HAP-1 (cell line): Measurements from ENCODE around the gene SIN3A.

Experiments
- DNase-seq, 2 experiments: peaks; one replicate each; pipeline ENCODE4 v3.0.0-alpha.2; 2016 to 2020; ENCODE audit warnings: low spot score in 2 of 2
- H3K27me3 ChIP-seq: fragments of 250-450 bp; sonication (Bioruptor Pico); 2 replicates; pipeline ENCODE4 v1.5.1; 2020; ENCODE audit warnings: low read depth, mild to moderate bottlenecking, moderate library complexity
- H3K36me3 ChIP-seq: fragments of 250-450 bp; sonication (Bioruptor Pico); replicated peaks from 2 replicates; pipeline ENCODE4 v1.5.1; 2020; ENCODE audit warnings: mild to moderate bottlenecking
- H3K4me1 ChIP-seq: fragments of 250-450 bp; sonication (Bioruptor Pico); 2 replicates; pipeline ENCODE4 v1.5.1; 2020; ENCODE audit warnings: mild to moderate bottlenecking
- H3K4me3 ChIP-seq: fragments of 250-450 bp; sonication (Bioruptor Pico); 2 replicates; pipeline ENCODE4 v1.5.1; 2020; ENCODE audit warnings: mild to moderate bottlenecking, moderate library complexity
- H3K9me3 ChIP-seq: fragments of 250-450 bp; sonication (Bioruptor Pico); 2 replicates; pipeline ENCODE4 v1.5.1; 2020; ENCODE audit warnings: mild to moderate bottlenecking, moderate library complexity
- in situ Hi-C: fragments of 300-500 bp; cut with MboI; formaldehyde crosslinking; loops from 3 replicates; pipeline ENCODE4 v1.14.3; 2020; ENCODE audit warnings: low sequenced_read_pairs, inconsistent platforms, mixed read lengths

The SIN3A gene

GRCh38 chr15:75361989-75362641, 89.4 kb downstream of the SIN3A start:
- Histone ChIP-seq H3K4me3 (no peak overlapping the region), H3K36me3 (peaks cover 92% of the 10 kb centered on the region), H3K27me3 (no peaks in the 10 kb centered on the region), H3K9me3 (no peaks in the 10 kb centered on the region), H3K4me1 (no peaks in the 10 kb centered on the region; the same call in 1 of the 2 replicates)
- peak in 1 of 2 experiments; percentile 25 for DNase-seq
- in situ Hi-C loops: no loop called here

- in situ Hi-C loops: no loop called here
- no peak for DNase-seq
- H3K36me3 ChIP-seq: peaks cover 91% of the 10 kb centered on the region
Observed at GRCh38 chr15:75361361-75361988, 90.0 kb downstream of the SIN3A start.

GRCh38 chr15:75360856-75361255, 90.6 kb downstream of the SIN3A start:
- H3K27me3 ChIP-seq: no peaks in the 10 kb centered on the region
- H3K9me3 ChIP-seq: no peaks in the 10 kb centered on the region
- H3K4me3 ChIP-seq: no peak overlapping the region
- in situ Hi-C loops: no loop called here
- H3K36me3 ChIP-seq: peaks cover 91% of the 10 kb centered on the region
- H3K4me1 ChIP-seq: no peaks in the 10 kb centered on the region
- no peak for DNase-seq

More at GRCh38 chr15:75361361-75361988, 90.0 kb downstream of the SIN3A start:
- H3K9me3 ChIP-seq: no peaks in the 10 kb centered on the region
- no peaks in the 10 kb centered on the region for H3K27me3 ChIP-seq
- H3K4me3 ChIP-seq: no peak overlapping the region
- no peaks in the 10 kb centered on the region for H3K4me1 ChIP-seq

- DNase-seq: no peak
- no peaks in the 10 kb centered on the region for H3K4me1 ChIP-seq
- no peaks in the 10 kb centered on the region for H3K9me3 ChIP-seq
- peaks cover 88% of the 10 kb centered on the region for H3K36me3 ChIP-seq
- no peaks in the 10 kb centered on the region for H3K27me3 ChIP-seq
- in situ Hi-C loops: no loop called here
- H3K4me3 ChIP-seq: no peak overlapping the region
Observed at GRCh38 chr15:75360391-75360790, 91.1 kb downstream of the SIN3A start.

- H3K9me3 ChIP-seq: no peaks in the 10 kb centered on the region
- peaks cover 88% of the 10 kb centered on the region for H3K36me3 ChIP-seq
- no peak for DNase-seq
- no peak overlapping the region for H3K4me3 ChIP-seq
- in situ Hi-C loops: no loop called here
- no peaks in the 10 kb centered on the region for H3K4me1 ChIP-seq
- H3K27me3 ChIP-seq: no peaks in the 10 kb centered on the region
Observed at GRCh38 chr15:75359537-75360250, 91.8 kb downstream of the SIN3A start.

GRCh38 chr15:75358771-75359536, 92.5 kb downstream of the SIN3A start:
- Histone ChIP-seq H3K9me3 (no peaks in the 10 kb centered on the region), H3K27me3 (no peaks in the 10 kb centered on the region), H3K4me3 (no peak overlapping the region), H3K4me1 (no peaks in the 10 kb centered on the region), H3K36me3 (peaks cover 86% of the 10 kb centered on the region)
- DNase-seq: no peak
- in situ Hi-C loops: no loop called here

GRCh38 chr15:75357976-75358673, 93.4 kb downstream of the SIN3A start:
- Histone ChIP-seq H3K9me3 (no peaks in the 10 kb centered on the region), H3K4me1 (no peaks in the 10 kb centered on the region), H3K4me3 (no peak overlapping the region), H3K27me3 (no peaks in the 10 kb centered on the region), H3K36me3 (peaks cover 86% of the 10 kb centered on the region)
- no peak for DNase-seq
- in situ Hi-C loops: no loop called here

- in situ Hi-C loops: no loop called here
- Histone ChIP-seq H3K27me3 (no peaks in the 10 kb centered on the region), H3K36me3 (peaks cover 75% of the 10 kb centered on the region), H3K4me3 (no peak overlapping the region), H3K9me3 (no peaks in the 10 kb centered on the region), H3K4me1 (no peaks in the 10 kb centered on the region)
- no peak for DNase-seq
Observed at GRCh38 chr15:75356517-75356916, 95.0 kb downstream of the SIN3A start.

GRCh38 chr15:75356006-75356405, 95.5 kb downstream of the SIN3A start:
- Histone ChIP-seq H3K4me3 (no peak overlapping the region), H3K9me3 (no peaks in the 10 kb centered on the region), H3K36me3 (peaks cover 70% of the 10 kb centered on the region), H3K4me1 (no peaks in the 10 kb centered on the region), H3K27me3 (no peaks in the 10 kb centered on the region)
- in situ Hi-C loops: no loop called here
- no peak for DNase-seq

GRCh38 chr15:75355369-75355768, 96.1 kb downstream of the SIN3A start:
- Histone ChIP-seq H3K36me3 (peaks cover 64% of the 10 kb centered on the region), H3K4me3 (no peak overlapping the region), H3K27me3 (no peaks in the 10 kb centered on the region), H3K4me1 (no peaks in the 10 kb centered on the region), H3K9me3 (no peaks in the 10 kb centered on the region)
- no peak for DNase-seq
- in situ Hi-C loops: no loop called here

- Histone ChIP-seq H3K4me3 (no peak overlapping the region), H3K9me3 (no peaks in the 10 kb centered on the region), H3K27me3 (no peaks in the 10 kb centered on the region), H3K36me3 (peaks cover 63% of the 10 kb centered on the region), H3K4me1 (no peaks in the 10 kb centered on the region)
- no peak for DNase-seq
- in situ Hi-C loops: no loop called here
Observed at GRCh38 chr15:75354454-75354853, 97.0 kb downstream of the SIN3A start.

- Histone ChIP-seq H3K4me1 (peaks cover 2% of the 10 kb centered on the region), H3K4me3 (no peak overlapping the region), H3K36me3 (peaks cover 63% of the 10 kb centered on the region), H3K27me3 (no peaks in the 10 kb centered on the region), H3K9me3 (no peaks in the 10 kb centered on the region)
- DNase-seq: no peak
- in situ Hi-C loops: no loop called here
Observed at GRCh38 chr15:75353604-75354003, 97.9 kb downstream of the SIN3A start.
